Muscle layer of colon (tissue), 2 donors: ENCODE data around the gene VSTM2L.
A peak's percentile ranks its signal among the peaks of the same experiment; 100 is the strongest.

ENCODE experiments used
- H3K27ac ChIP-seq: one replicate; pipeline ENCODE4 v1.7.0; 2013; ENCODE audit warnings: low read depth, mild to moderate bottlenecking, low read length, moderate library complexity
- H3K27me3 ChIP-seq, 2 donors: one replicate each; pipeline ENCODE4 v1.7.0; 2013; ENCODE audit warnings: low read length in 2 of 2, mild to moderate bottlenecking in 2 of 2; ENCODE audit not compliant: insufficient read depth in 2 of 2, control insufficient read depth in 1 of 2
- H3K36me3 ChIP-seq: one replicate; pipeline ENCODE4 v1.7.0; 2013; ENCODE audit warnings: mild to moderate bottlenecking, low read length; ENCODE audit not compliant: insufficient read depth
- H3K4me1 ChIP-seq: one replicate; pipeline ENCODE4 v1.7.0; 2013; ENCODE audit warnings: mild to moderate bottlenecking, low read length; ENCODE audit not compliant: insufficient read depth
- H3K4me3 ChIP-seq, 2 donors: one replicate each; pipeline ENCODE4 v1.7.0; 2013; ENCODE audit warnings: low read length in 2 of 2, low read depth in 1 of 2, mild to moderate bottlenecking in 1 of 2, moderate library complexity in 1 of 2
- H3K9ac ChIP-seq: one replicate; pipeline ENCODE4 v1.7.0; 2013; ENCODE audit warnings: low read length
- H3K9me3 ChIP-seq: one replicate; pipeline ENCODE4 v1.7.0; 2013; ENCODE audit warnings: mild to moderate bottlenecking, low read length
- donor health status: abdominal sarcoma.
- donor health status: Adenocarcinoma of cecum.

Gene VSTM2L

DNA sequence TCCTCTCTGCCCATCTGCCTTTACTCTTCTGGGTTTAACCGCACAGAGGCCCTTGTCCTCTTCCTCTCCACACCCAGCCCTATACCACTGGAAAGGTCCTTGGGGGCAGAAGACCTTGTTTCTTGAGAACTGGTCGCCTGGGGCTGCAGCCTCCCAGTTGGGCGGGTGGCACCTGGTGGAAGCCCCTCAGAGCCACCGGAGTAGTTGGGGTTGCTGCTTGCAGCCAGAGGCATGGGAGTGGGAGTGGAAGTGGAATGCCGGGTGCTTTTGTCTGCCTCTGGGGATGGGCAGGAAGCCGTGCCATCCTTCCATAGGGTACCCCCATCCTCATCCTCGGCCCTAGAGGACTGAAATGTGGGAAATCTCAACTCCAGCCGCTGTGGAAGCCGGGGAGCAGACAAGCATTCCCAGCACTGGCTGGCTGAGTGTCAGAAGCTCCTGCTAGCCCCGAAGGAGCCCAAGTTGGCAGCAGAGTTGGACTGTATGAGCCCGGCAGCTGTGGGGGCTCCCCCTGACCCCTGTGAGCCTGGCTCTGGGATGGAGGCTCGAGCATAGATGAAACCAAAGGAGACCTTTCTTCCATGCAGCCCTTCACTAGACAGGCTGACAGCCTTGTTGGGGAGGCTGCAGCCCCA lies 1.2 kb downstream of the VSTM2L start:
- no peak overlapping the region for H3K9ac ChIP-seq
- no peak overlapping the region for H3K4me3 ChIP-seq
- no peaks in the 10 kb centered on the region for H3K9me3 ChIP-seq
- H3K36me3 ChIP-seq = no peaks in the 10 kb centered on the region
- peaks cover 0 to 7% of the 10 kb centered on the region in 2 donors for H3K27me3 ChIP-seq
- H3K27ac ChIP-seq = no peak overlapping the region
- H3K4me1 ChIP-seq = peaks cover 14% of the 10 kb centered on the region

- no peak overlapping the region for H3K9ac ChIP-seq
- no peaks in the 10 kb centered on the region for H3K36me3 ChIP-seq
- no peaks in the 10 kb centered on the region for H3K9me3 ChIP-seq
- H3K27me3 ChIP-seq = peaks cover 0 to 7% of the 10 kb centered on the region in 2 donors
- H3K4me3 ChIP-seq = no peak overlapping the region
- peaks cover 11% of the 10 kb centered on the region for H3K4me1 ChIP-seq
- H3K27ac ChIP-seq = no peak overlapping the region
Observed at GRCh38 chr20:37904845-37905373, 2.0 kb downstream of the VSTM2L start.

DNA sequence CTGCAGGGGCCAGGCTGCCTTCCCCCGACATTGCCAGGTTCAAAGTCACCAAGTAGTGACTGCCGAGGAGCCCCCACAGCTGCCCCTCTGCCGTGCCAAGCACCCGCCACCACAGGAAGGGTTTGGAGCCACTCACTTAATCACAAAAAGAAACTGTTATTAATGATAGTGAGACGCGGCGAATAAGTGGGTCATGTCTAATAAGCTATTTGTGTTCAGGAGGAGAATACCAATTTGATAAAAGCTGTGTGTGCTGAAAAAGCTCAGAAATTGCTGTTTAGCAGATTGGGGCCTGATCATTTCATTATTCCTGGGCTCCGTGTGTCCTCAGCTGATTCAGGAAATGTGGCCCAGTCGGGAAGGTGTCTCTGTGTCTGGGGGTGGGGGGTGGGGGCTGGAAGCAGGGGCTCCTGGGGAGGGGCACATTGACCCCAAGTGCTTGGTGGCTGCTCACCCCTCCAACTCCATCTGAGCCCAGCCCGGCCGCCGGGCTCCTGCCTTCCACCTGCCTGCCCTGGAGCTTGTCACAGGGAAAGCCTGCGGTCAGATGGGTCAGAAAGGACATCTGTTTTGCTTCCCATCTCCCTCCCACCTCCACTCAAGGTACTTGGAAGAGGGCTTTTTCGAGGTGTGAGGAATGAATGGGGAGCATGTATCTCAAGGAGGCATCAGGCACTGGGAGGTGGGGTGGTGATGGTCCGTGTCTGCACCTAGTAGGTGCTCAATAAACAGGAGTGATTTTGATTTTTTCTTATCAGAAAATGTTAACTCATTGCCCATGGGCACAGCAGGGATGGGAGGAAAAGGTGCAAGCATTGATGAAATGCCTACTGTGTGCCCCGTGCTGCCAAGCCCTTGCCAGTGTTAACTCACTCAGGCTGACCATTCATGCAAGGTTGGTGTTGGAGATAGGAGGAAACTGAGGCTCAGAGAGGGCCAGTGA lies 3.0 kb downstream of the VSTM2L start:
- Histone ChIP-seq H3K4me3 (no peak overlapping the region), H3K4me1 (peaks cover 11% of the 10 kb centered on the region), H3K27me3 (peaks cover 0 to 7% of the 10 kb centered on the region in 2 donors), H3K27ac (no peak overlapping the region), H3K9ac (no peak overlapping the region), H3K9me3 (no peaks in the 10 kb centered on the region), H3K36me3 (no peaks in the 10 kb centered on the region)

- Histone ChIP-seq H3K27me3 (peaks cover 0 to 7% of the 10 kb centered on the region in 2 donors), H3K9ac (no peak overlapping the region), H3K4me1 (peaks cover 16% of the 10 kb centered on the region)
Observed at GRCh38 chr20:37907330-37907676, 4.4 kb downstream of the VSTM2L start.

GRCh38 chr20:37907677-37908401 lies 4.9 kb downstream of the VSTM2L start:
- no peaks in the 10 kb centered on the region for H3K36me3 ChIP-seq
- H3K4me1 ChIP-seq = peaks cover 15% of the 10 kb centered on the region
- H3K27me3 ChIP-seq = peaks cover 0 to 7% of the 10 kb centered on the region in 2 donors
- H3K9ac ChIP-seq = no peak overlapping the region
- no peak overlapping the region for H3K27ac ChIP-seq
- no peaks in the 10 kb centered on the region for H3K9me3 ChIP-seq
- no peak overlapping the region for H3K4me3 ChIP-seq

More at GRCh38 chr20:37907330-37907676, 4.4 kb downstream of the VSTM2L start:
- H3K4me3 ChIP-seq = no peak overlapping the region
- no peak overlapping the region for H3K27ac ChIP-seq
- no peaks in the 10 kb centered on the region for H3K36me3 ChIP-seq
- H3K9me3 ChIP-seq = no peaks in the 10 kb centered on the region

GRCh38 chr20:37911261-37911660 lies 8.3 kb downstream of the VSTM2L start:
- peaks cover 28% of the 10 kb centered on the region for H3K4me1 ChIP-seq

GRCh38 chr20:37911838-37912281 lies 8.9 kb downstream of the VSTM2L start:
- no peak overlapping the region for H3K9ac ChIP-seq
- H3K27ac ChIP-seq = no peak overlapping the region
- peaks cover 4 to 5% of the 10 kb centered on the region in 2 donors for H3K27me3 ChIP-seq
- H3K9me3 ChIP-seq = no peaks in the 10 kb centered on the region
- H3K4me1 ChIP-seq = peaks cover 30% of the 10 kb centered on the region
- no peak overlapping the region for H3K4me3 ChIP-seq
- no peaks in the 10 kb centered on the region for H3K36me3 ChIP-seq

More at GRCh38 chr20:37911261-37911660, 8.3 kb downstream of the VSTM2L start:
- Histone ChIP-seq H3K4me3 (no peak overlapping the region), H3K36me3 (no peaks in the 10 kb centered on the region), H3K27ac (no peak overlapping the region), H3K27me3 (peaks cover 4 to 5% of the 10 kb centered on the region in 2 donors), H3K9me3 (no peaks in the 10 kb centered on the region), H3K9ac (no peak overlapping the region)

GRCh38 chr20:37912874-37913273 lies 9.9 kb downstream of the VSTM2L start:
- no peak overlapping the region for H3K4me3 ChIP-seq
- no peaks in the 10 kb centered on the region for H3K36me3 ChIP-seq
- H3K9ac ChIP-seq = no peak overlapping the region
- peaks cover 4 to 5% of the 10 kb centered on the region in 2 donors for H3K27me3 ChIP-seq
- no peaks in the 10 kb centered on the region for H3K9me3 ChIP-seq
- peaks cover 30% of the 10 kb centered on the region for H3K4me1 ChIP-seq
- H3K27ac ChIP-seq = no peak overlapping the region

- Histone ChIP-seq H3K27me3 (peaks cover 4 to 5% of the 10 kb centered on the region in 2 donors), H3K36me3 (no peaks in the 10 kb centered on the region), H3K9me3 (no peaks in the 10 kb centered on the region), H3K4me1 (peaks cover 31% of the 10 kb centered on the region), H3K9ac (no peak overlapping the region), H3K4me3 (no peak overlapping the region), H3K27ac (no peak overlapping the region)
Observed at GRCh38 chr20:37913567-37914366, 10.8 kb downstream of the VSTM2L start.

DNA sequence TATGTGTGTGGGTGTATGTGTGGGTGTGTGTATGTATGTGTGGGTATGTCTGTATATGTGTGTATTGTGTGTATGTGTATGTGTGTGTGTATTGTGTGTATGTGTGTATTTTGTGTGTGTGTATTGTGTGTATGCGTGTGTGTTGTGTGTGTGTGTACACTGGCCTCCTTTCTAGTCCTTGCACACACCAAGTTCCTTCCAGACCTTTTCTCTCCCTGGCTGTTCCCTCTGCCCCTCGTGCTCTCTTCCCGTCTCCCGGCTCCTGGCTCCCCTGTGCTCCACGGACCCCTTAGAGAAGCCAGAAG lies 11.4 kb downstream of the VSTM2L start:
- Histone ChIP-seq H3K4me1 (peaks cover 36% of the 10 kb centered on the region), H3K4me3 (peak overlapping the region in 1 of 2 donors; percentile 23), H3K27ac (no peak overlapping the region), H3K27me3 (peaks cover 4 to 5% of the 10 kb centered on the region in 2 donors), H3K36me3 (no peaks in the 10 kb centered on the region), H3K9ac (no peak overlapping the region), H3K9me3 (no peaks in the 10 kb centered on the region)
